Neuronal stem cell (in vitro differentiated cells): Measurements from ENCODE around the gene DUT.

Experiments used
- DNase-seq: peaks from one replicate; pipeline ENCODE4 v3.0.0-alpha.2; 2013; ENCODE audit warnings: low spot score
- H2AFZ ChIP-seq: one replicate; pipeline ENCODE4 v1.6.1; 2013; ENCODE audit warnings: mild to moderate bottlenecking, low read length, inconsistent platforms
- H2AK5ac ChIP-seq: 2 replicates; pipeline ENCODE4 v1.6.1; 2013; ENCODE audit warnings: low read depth, mild to moderate bottlenecking, inconsistent platforms, low read length, moderate library complexity, mixed read lengths
- H2BK120ac ChIP-seq: 2 replicates; pipeline ENCODE4 v1.6.1; 2013; ENCODE audit warnings: low read depth, mild to moderate bottlenecking, inconsistent platforms, low read length, moderate library complexity, mixed read lengths
- H2BK12ac ChIP-seq: one replicate; pipeline ENCODE4 v1.6.1; 2013; ENCODE audit warnings: low read length, inconsistent platforms
- H2BK15ac ChIP-seq: 2 replicates; pipeline ENCODE4 v1.6.1; 2013; ENCODE audit warnings: mild to moderate bottlenecking, low read length, inconsistent platforms, mixed read lengths
- H2BK5ac ChIP-seq: one replicate; pipeline ENCODE4 v1.6.1; 2013; ENCODE audit warnings: inconsistent platforms, mild to moderate bottlenecking, low read length, moderate library complexity
- H3K14ac ChIP-seq: one replicate; pipeline ENCODE4 v1.6.1; 2013; ENCODE audit warnings: low read length, inconsistent platforms
- H3K18ac ChIP-seq: 2 replicates; pipeline ENCODE4 v1.6.1; 2013; ENCODE audit warnings: low read length, inconsistent platforms
- H3K23ac ChIP-seq: 2 replicates; pipeline ENCODE4 v1.6.1; 2013; ENCODE audit warnings: low read depth, mild to moderate bottlenecking, mixed read lengths, low read length, inconsistent platforms; ENCODE audit not compliant: poor library complexity
- H3K27ac ChIP-seq: replicated peaks from 3 replicates; pipeline ENCODE4 v1.5.1; 2013; ENCODE audit warnings: low read length, inconsistent platforms
- H3K27me3 ChIP-seq, 3 experiments: 2 replicates each; pipeline ENCODE4 v1.6.1; 2013; ENCODE audit warnings: low read length in 3 of 3, mild to moderate bottlenecking in 2 of 3, inconsistent platforms in 1 of 3, low read depth in 1 of 3, mixed read lengths in 1 of 3, moderate library complexity in 1 of 3; ENCODE audit not compliant: control insufficient read depth in 3 of 3, insufficient read depth in 3 of 3
- H3K36me3 ChIP-seq, 2 donors: replicated peaks in 1 of 2; 2 replicates each; pipeline ENCODE4 v1.6.1; 2013; ENCODE audit warnings: low read length in 2 of 2; ENCODE audit not compliant: control insufficient read depth in 2 of 2, insufficient read depth in 2 of 2
- H3K4ac ChIP-seq: 2 replicates; pipeline ENCODE4 v1.6.1; 2013; ENCODE audit warnings: inconsistent platforms, mild to moderate bottlenecking, low read length, moderate library complexity
- H3K4me1 ChIP-seq, 2 donors: 1 replicate in 1 of 2; 2 replicates in 1 of 2; pipeline ENCODE4 v1.6.1; 2013; ENCODE audit warnings: low read length in 2 of 2, low read depth in 1 of 2; ENCODE audit not compliant: control insufficient read depth in 2 of 2, insufficient read depth in 1 of 2
- H3K4me2 ChIP-seq: one replicate; pipeline ENCODE4 v1.6.1; 2013; ENCODE audit warnings: mild to moderate bottlenecking, low read length, inconsistent platforms; ENCODE audit not compliant: insufficient read depth, poor library complexity, severe bottlenecking
- H3K4me3 ChIP-seq, 2 donors: 2 replicates each; pipeline ENCODE4 v1.5.1; 2013; ENCODE audit warnings: low read length in 2 of 2, mild to moderate bottlenecking in 2 of 2, inconsistent platforms in 1 of 2, moderate library complexity in 1 of 2
- H3K79me1 ChIP-seq: one replicate; pipeline ENCODE4 v1.6.1; 2013; ENCODE audit warnings: low read depth, mild to moderate bottlenecking, inconsistent platforms, low read length, moderate library complexity
- H3K9ac ChIP-seq: one replicate; pipeline ENCODE4 v1.6.1; 2013; ENCODE audit warnings: mild to moderate bottlenecking, low read depth, low read length, inconsistent platforms; ENCODE audit not compliant: poor library complexity
- H3K9me3 ChIP-seq, 2 donors: replicated peaks in 1 of 2; 2 replicates each; pipeline versions ENCODE3 to v1.6.1; 2013; ENCODE audit warnings: low read length in 2 of 2, mild to moderate bottlenecking in 2 of 2, inconsistent platforms in 1 of 2, low read depth in 1 of 2, mixed read lengths in 1 of 2, moderate library complexity in 1 of 2; ENCODE audit not compliant: control insufficient read depth in 2 of 2, insufficient read depth in 1 of 2
- H4K8ac ChIP-seq: one replicate; pipeline ENCODE4 v1.6.1; 2013; ENCODE audit warnings: low read depth, mild to moderate bottlenecking, inconsistent platforms, low read length, moderate library complexity
- H4K91ac ChIP-seq: one replicate; pipeline ENCODE4 v1.6.1; 2013; ENCODE audit warnings: low read length, low read depth, mild to moderate bottlenecking, inconsistent platforms; ENCODE audit not compliant: poor library complexity
- WGBS, 2 donors: extraction: QIAGEN DNeasy Blood & Tissue Kit; methylation state at CpG; one replicate each; pipeline ENCODE4 v1.1.7; 2013; ENCODE audit warnings: missing lambda C conversion rate in 2 of 2, mixed read lengths in 1 of 2; ENCODE audit not compliant: insufficient read length in 2 of 2, insufficient replicate concordance in 1 of 2; ENCODE audit errors: extremely low coverage in 2 of 2; 5-methylcytosine and 5-hydroxymethylcytosine counted together

The DUT gene

GRCh38 chr15:48371550-48371949 is 40.3 kb downstream of the DUT start:
- no peaks in the 10 kb centered on the region for H3K9me3 ChIP-seq
- no CpG with 5 or more reads among the region's 2 CpGs for WGBS, 2 donors
- no peak overlapping the region for H2AK5ac ChIP-seq
- H3K36me3 ChIP-seq, result no peaks in the 10 kb centered on the region
- no peak overlapping the region for H3K4ac ChIP-seq
- H2AFZ ChIP-seq, result no peak overlapping the region
- peaks cover 0 to 2% of the 10 kb centered on the region in 2 donors for H3K4me1 ChIP-seq
- no peak overlapping the region for H2BK12ac ChIP-seq
- no peak overlapping the region for H3K27ac ChIP-seq
- H4K8ac ChIP-seq, result no peak overlapping the region
- DNase-seq, result no peak
- H3K18ac ChIP-seq, result no peak overlapping the region
- H4K91ac ChIP-seq, result no peak overlapping the region
- no peak overlapping the region for H3K4me2 ChIP-seq
- no peak overlapping the region for H2BK5ac ChIP-seq
- peaks cover 0 to 8% (median 0%) of the 10 kb centered on the region in 3 experiments for H3K27me3 ChIP-seq
- no peak overlapping the region for H2BK15ac ChIP-seq
- H3K14ac ChIP-seq, result no peak overlapping the region
- H2BK120ac ChIP-seq, result no peak overlapping the region
- H3K23ac ChIP-seq, result no peak overlapping the region
- no peak overlapping the region for H3K9ac ChIP-seq
- no peak overlapping the region for H3K4me3 ChIP-seq
- H3K79me1 ChIP-seq, result no peaks in the 10 kb centered on the region

GRCh38 chr15:48371961-48372360 is 40.7 kb downstream of the DUT start:
- Histone ChIP-seq H2AK5ac (no peak overlapping the region), H2AFZ (no peak overlapping the region), H4K91ac (no peak overlapping the region), H3K4ac (no peak overlapping the region), H2BK5ac (no peak overlapping the region), H2BK120ac (no peak overlapping the region), H4K8ac (no peak overlapping the region), H3K23ac (no peak overlapping the region), H3K4me3 (no peak overlapping the region), H3K36me3 (no peaks in the 10 kb centered on the region), H3K4me2 (no peak overlapping the region), H3K79me1 (no peaks in the 10 kb centered on the region), H3K9ac (no peak overlapping the region), H3K4me1 (peaks cover 0 to 1% of the 10 kb centered on the region in 2 donors), H3K27me3 (peaks cover 0 to 8% (median 0%) of the 10 kb centered on the region in 3 experiments), H3K14ac (no peak overlapping the region), H2BK12ac (no peak overlapping the region), H3K27ac (no peak overlapping the region), H2BK15ac (no peak overlapping the region), H3K9me3 (peaks cover 0 to 2% of the 10 kb centered on the region in 2 donors), H3K18ac (no peak overlapping the region)
- no peak for DNase-seq
- no CpG with 5 or more reads among the region's 2 CpGs for WGBS, 2 donors

- H3K9me3 ChIP-seq, result peaks cover 0 to 2% of the 10 kb centered on the region in 2 donors
- no peak overlapping the region for H4K8ac ChIP-seq
- H3K4me2 ChIP-seq, result no peak overlapping the region
- H2BK15ac ChIP-seq, result no peak overlapping the region
- no peaks in the 10 kb centered on the region for H3K79me1 ChIP-seq
- H3K4me1 ChIP-seq, result no peaks in the 10 kb centered on the region
- no peak for DNase-seq
- H2AK5ac ChIP-seq, result no peak overlapping the region
- H3K4me3 ChIP-seq, result no peak overlapping the region
- H3K27ac ChIP-seq, result no peak overlapping the region
- H2AFZ ChIP-seq, result peak overlapping the region; percentile 3
- no peak overlapping the region for H3K9ac ChIP-seq
- no CpG with 5 or more reads among the region's 10 CpGs for WGBS, 2 donors
- peaks cover 0 to 8% (median 0%) of the 10 kb centered on the region in 3 experiments for H3K27me3 ChIP-seq
- H2BK5ac ChIP-seq, result no peak overlapping the region
- no peaks in the 10 kb centered on the region for H3K36me3 ChIP-seq
- H3K23ac ChIP-seq, result no peak overlapping the region
- no peak overlapping the region for H3K18ac ChIP-seq
- H2BK120ac ChIP-seq, result no peak overlapping the region
- no peak overlapping the region for H2BK12ac ChIP-seq
- H4K91ac ChIP-seq, result no peak overlapping the region
- H3K14ac ChIP-seq, result no peak overlapping the region
- H3K4ac ChIP-seq, result no peak overlapping the region
Observed at GRCh38 chr15:48373821-48374451, 42.7 kb downstream of the DUT start.

- H2BK12ac ChIP-seq, result no peak overlapping the region
- H2AFZ ChIP-seq, result no peak overlapping the region
- WGBS, 2 donors, result no CpG with 5 or more reads among the region's 3 CpGs
- H3K14ac ChIP-seq, result no peak overlapping the region
- H3K79me1 ChIP-seq, result no peaks in the 10 kb centered on the region
- H3K4me2 ChIP-seq, result no peak overlapping the region
- no peak overlapping the region for H3K23ac ChIP-seq
- H2AK5ac ChIP-seq, result no peak overlapping the region
- no peak overlapping the region for H3K4ac ChIP-seq
- peaks cover 0 to 8% (median 0%) of the 10 kb centered on the region in 3 experiments for H3K27me3 ChIP-seq
- no peak overlapping the region for H2BK15ac ChIP-seq
- no peaks in the 10 kb centered on the region for H3K4me1 ChIP-seq
- no peak for DNase-seq
- H3K36me3 ChIP-seq, result no peaks in the 10 kb centered on the region
- no peak overlapping the region for H2BK5ac ChIP-seq
- H4K8ac ChIP-seq, result no peak overlapping the region
- no peak overlapping the region for H3K27ac ChIP-seq
- H3K18ac ChIP-seq, result no peak overlapping the region
- no peak overlapping the region for H4K91ac ChIP-seq
- H2BK120ac ChIP-seq, result no peak overlapping the region
- no peak overlapping the region for H3K9ac ChIP-seq
- peaks cover 0 to 2% of the 10 kb centered on the region in 2 donors for H3K9me3 ChIP-seq
- no peak overlapping the region for H3K4me3 ChIP-seq
Observed at GRCh38 chr15:48374472-48374871, 43.2 kb downstream of the DUT start.
